Testis (tissue), 2 donors: ENCODE measurements around the gene ANKFY1.

Source experiments
- CTCF ChIP-seq, 3 experiments: fragments of 450-650 bp in 2 of 3; fragments of 200-600 bp in 1 of 3; sonication (generic) in 1 of 3; IDR thresholded peaks; one replicate each; pipeline ENCODE4 v1.5.1; 2016 to 2019; ENCODE audit warnings: antibody characterized with exemption in 3 of 3, mild to moderate bottlenecking in 2 of 3, moderate library complexity in 1 of 3
- POLR2A ChIP-seq: fragments of 450-650 bp; IDR thresholded peaks from one replicate; pipeline ENCODE4 v1.6.1; 2017; ENCODE audit warnings: antibody characterized with exemption, mild to moderate bottlenecking, moderate library complexity

GRCh38 chr17:4236456-4236855 lies 27.3 kb downstream of the ANKFY1 start:
- TF ChIP-seq CTCF (IDR thresholded peaks at IDR 0.05) (no peak), POLR2A (no peak)
